ENCODE data around the gene IL1RAPL2. TPM values are rescaled to one million over a fixed set of nuclear protein-coding genes. Genes with fewer than 3 reads are reported as not detected.

The IL1RAPL2 gene
- polyA plus RNA-seq, 1 of the 3 experiments (the other 2 are of a cell fraction): 0.13 TPM

- H2AFZ ChIP-seq (ENCODE audit: low read depth): no peak overlapping the region
- no peaks in the 10 kb centered on the region for H3K4me1 ChIP-seq (ENCODE audit: control insufficient read depth in 1 of 2, insufficient read depth in 2 of 2, low read depth in 1 of 2, low read length in 1 of 2)
- no peaks in the 10 kb centered on the region for H3K36me3 ChIP-seq (replicated peaks in 1 of 2; ENCODE audit: control insufficient read depth in 1 of 2, insufficient read depth in 2 of 2, low read length in 1 of 2)
- DNase-seq: no peak
- H3K4me3 ChIP-seq (ENCODE audit: low read depth in 2 of 2, low read length in 1 of 2): no peak overlapping the region
- 10% methylated on average over 2 of the region's 2 CpGs for WGBS (ENCODE audit: low lambda C conversion rate)
- H3K79me2 ChIP-seq (ENCODE audit: insufficient read depth): no peaks in the 10 kb centered on the region
- peaks cover 5% of the 10 kb centered on the region; the same call in 1 of the 2 replicates for H3K27me3 ChIP-seq (ENCODE audit: insufficient read depth)
- POLR2A ChIA-PET: no interaction called here
- H3K4me2 ChIP-seq: no peak overlapping the region
- no peaks in the 10 kb centered on the region for H3F3A ChIP-seq (replicated peaks; ENCODE audit: insufficient read depth)
- H3K9me3 ChIP-seq: no peaks in the 10 kb centered on the region
- no peak overlapping the region for H3K27ac ChIP-seq (ENCODE audit: low read depth in 2 of 2, low read length in 1 of 2)
- no peak for TF ChIP-seq RXRA (IDR thresholded peaks at IDR 0.05; ENCODE audit: borderline replicate concordance, low read depth)
- TF ChIP-seq GATA2 (CRISPR knock-in tag; IDR thresholded peaks at IDR 0.05): no peak
- no peak for TF ChIP-seq GABPA (IDR thresholded peaks at IDR 0.05; ENCODE audit: low read depth)
- TF ChIP-seq, protein P1, sequence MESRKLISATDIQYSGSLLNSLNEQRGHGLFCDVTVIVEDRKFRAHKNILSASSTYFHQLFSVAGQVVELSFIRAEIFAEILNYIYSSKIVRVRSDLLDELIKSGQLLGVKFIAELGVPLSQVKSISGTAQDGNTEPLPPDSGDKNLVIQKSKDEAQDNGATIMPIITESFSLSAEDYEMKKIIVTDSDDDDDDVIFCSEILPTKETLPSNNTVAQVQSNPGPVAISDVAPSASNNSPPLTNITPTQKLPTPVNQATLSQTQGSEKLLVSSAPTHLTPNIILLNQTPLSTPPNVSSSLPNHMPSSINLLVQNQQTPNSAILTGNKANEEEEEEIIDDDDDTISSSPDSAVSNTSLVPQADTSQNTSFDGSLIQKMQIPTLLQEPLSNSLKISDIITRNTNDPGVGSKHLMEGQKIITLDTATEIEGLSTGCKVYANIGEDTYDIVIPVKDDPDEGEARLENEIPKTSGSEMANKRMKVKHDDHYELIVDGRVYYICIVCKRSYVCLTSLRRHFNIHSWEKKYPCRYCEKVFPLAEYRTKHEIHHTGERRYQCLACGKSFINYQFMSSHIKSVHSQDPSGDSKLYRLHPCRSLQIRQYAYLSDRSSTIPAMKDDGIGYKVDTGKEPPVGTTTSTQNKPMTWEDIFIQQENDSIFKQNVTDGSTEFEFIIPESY (IDR thresholded peaks at IDR 0.05; ENCODE audit: borderline replicate concordance, low read depth): no peak
- no peak for TF ChIP-seq CHD2 (IDR thresholded peaks at IDR 0.05; ENCODE audit: low read length, partially characterized antibody)
- no peak for TF ChIP-seq USF2 (IDR thresholded peaks at IDR 0.05; ENCODE audit: borderline replicate concordance, low read depth, low read length)
- TF ChIP-seq FOXM1 (IDR thresholded peaks at IDR 0.05; ENCODE audit: low read depth): no peak
- no peak for TF ChIP-seq NFIC (IDR thresholded peaks at IDR 0.05; ENCODE audit: borderline replicate concordance)
- TF ChIP-seq TCF12 (IDR thresholded peaks at IDR 0.05): no peak
- no peak for TF ChIP-seq FOSL2 (IDR thresholded peaks at IDR 0.05; ENCODE audit: borderline replicate concordance, low read depth)
- no peak for TF ChIP-seq USF1 (IDR thresholded peaks at IDR 0.05; ENCODE audit: borderline replicate concordance, low read depth)
- TF ChIP-seq EP300 (IDR thresholded peaks at IDR 0.05; ENCODE audit: borderline replicate concordance in 1 of 2, low read depth in 1 of 2, low read length in 1 of 2): no peak
- no peak for TF ChIP-seq RAD21 (IDR thresholded peaks at IDR 0.05; ENCODE audit: low read length)
- TF ChIP-seq, protein P2, sequence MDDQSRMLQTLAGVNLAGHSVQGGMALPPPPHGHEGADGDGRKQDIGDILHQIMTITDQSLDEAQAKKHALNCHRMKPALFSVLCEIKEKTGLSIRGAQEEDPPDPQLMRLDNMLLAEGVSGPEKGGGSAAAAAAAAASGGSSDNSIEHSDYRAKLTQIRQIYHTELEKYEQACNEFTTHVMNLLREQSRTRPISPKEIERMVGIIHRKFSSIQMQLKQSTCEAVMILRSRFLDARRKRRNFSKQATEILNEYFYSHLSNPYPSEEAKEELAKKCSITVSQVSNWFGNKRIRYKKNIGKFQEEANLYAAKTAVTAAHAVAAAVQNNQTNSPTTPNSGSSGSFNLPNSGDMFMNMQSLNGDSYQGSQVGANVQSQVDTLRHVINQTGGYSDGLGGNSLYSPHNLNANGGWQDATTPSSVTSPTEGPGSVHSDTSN (IDR thresholded peaks at IDR 0.05): no peak
- no peak for TF ChIP-seq POLR2AphosphoS5 (IDR thresholded peaks at IDR 0.05; ENCODE audit: low read depth, low read length)
- TF ChIP-seq RCOR1 (IDR thresholded peaks at IDR 0.05; ENCODE audit: low read length): no peak
- no peak for TF ChIP-seq EZH2phosphoT487 (IDR thresholded peaks at IDR 0.05; ENCODE audit: borderline replicate concordance, low read depth)
- no peaks in the 10 kb centered on the region for H3K9me2 ChIP-seq
- H3K9ac ChIP-seq: no peak overlapping the region
- no peaks in the 10 kb centered on the region for H4K20me1 ChIP-seq (ENCODE audit: insufficient read depth)
- CTCF ChIA-PET: no interaction called here
These were observed 703.4 kb downstream of the IL1RAPL2 start for GRCh38 chrX:105269386-105269785.

Data from SK-N-SH (cell line).